Keratinocyte (primary cell): Measurements from ENCODE around the gene TFPT. TPM values are rescaled to one million over a fixed set of nuclear protein-coding genes. Genes with fewer than 3 reads are reported as not detected.

Experiments used
- DNase-seq: peaks from one replicate; pipeline ENCODE4 v3.0.0-alpha.2; 2011; ENCODE audit warnings: low read depth, missing footprints, low spot score
- FAIRE-seq: peaks from 2 replicates; lab custom pipeline; 2011; peaks lifted over from hg19 to GRCh38; lab: Jason Lieb, UNC
- H2AFZ ChIP-seq: 2 replicates; pipeline ENCODE4 v1.6.0; 2012; ENCODE audit warnings: low read length, control low read depth, inconsistent platforms; ENCODE audit not compliant: control insufficient read depth
- H3K27ac ChIP-seq: 2 replicates; pipeline ENCODE4 v1.5.1; 2011; ENCODE audit warnings: low read length; ENCODE audit not compliant: control insufficient read depth, insufficient read depth
- H3K27me3 ChIP-seq: 3 replicates; pipeline ENCODE4 v1.6.0; 2011; ENCODE audit warnings: low read length; ENCODE audit not compliant: control insufficient read depth, insufficient read depth; ENCODE audit errors: extremely low read depth
- H3K36me3 ChIP-seq, 2 experiments: 2 replicates in 1 of 2; 3 replicates in 1 of 2; pipeline ENCODE4 v1.5.1; 2011; ENCODE audit warnings: low read length in 2 of 2, mild to moderate bottlenecking in 1 of 2; ENCODE audit not compliant: control insufficient read depth in 2 of 2, insufficient read depth in 2 of 2; ENCODE audit errors: extremely low read depth in 1 of 2
- H3K4me1 ChIP-seq: 3 replicates; pipeline ENCODE4 v1.5.1; 2011; ENCODE audit warnings: low read length; ENCODE audit not compliant: control insufficient read depth, insufficient read depth; ENCODE audit errors: extremely low read depth
- H3K4me2 ChIP-seq: 3 replicates; pipeline ENCODE4 v1.6.0; 2011; ENCODE audit warnings: low read depth, low read length; ENCODE audit not compliant: control insufficient read depth, insufficient read depth; ENCODE audit errors: extremely low read depth
- H3K4me3 ChIP-seq, 3 experiments: fragments of 200-600 bp in 1 of 3; sonication (generic) in 1 of 3; 2 replicates in 2 of 3; 3 replicates in 1 of 3; pipeline ENCODE4 v1.5.1; 2011 to 2016; ENCODE audit warnings: low read length in 3 of 3, mild to moderate bottlenecking in 3 of 3, control low read depth in 2 of 3, inconsistent platforms in 1 of 3, low read depth in 1 of 3, mixed read lengths in 1 of 3, mixed run types in 1 of 3, moderate library complexity in 1 of 3; ENCODE audit not compliant: control insufficient read depth in 2 of 3, insufficient read depth in 2 of 3; ENCODE audit errors: extremely low read depth in 1 of 3
- H3K79me2 ChIP-seq: 2 replicates; pipeline ENCODE4 v1.6.0; 2012; ENCODE audit warnings: low read length; ENCODE audit not compliant: control insufficient read depth, insufficient read depth
- H3K9ac ChIP-seq: 3 replicates; pipeline ENCODE4 v1.6.0; 2011; ENCODE audit warnings: low read length; ENCODE audit not compliant: control insufficient read depth, insufficient read depth; ENCODE audit errors: extremely low read depth
- H3K9me1 ChIP-seq: 3 replicates; pipeline ENCODE4 v1.6.0; 2011; ENCODE audit warnings: low read length; ENCODE audit not compliant: control insufficient read depth, insufficient read depth; ENCODE audit errors: extremely low read depth
- H3K9me3 ChIP-seq: 2 replicates; pipeline ENCODE4 v1.5.1; 2012; ENCODE audit warnings: low read depth, low read length; ENCODE audit not compliant: control insufficient read depth
- H4K20me1 ChIP-seq: 3 replicates; pipeline ENCODE4 v1.6.0; 2011; ENCODE audit warnings: low read length; ENCODE audit not compliant: control insufficient read depth, insufficient read depth; ENCODE audit errors: extremely low read depth
- EZH2 ChIP-seq: IDR thresholded peaks from one replicate; pipeline ENCODE4 v1.6.1; 2012; ENCODE audit warnings: inconsistent platforms, mild to moderate bottlenecking, low read length, moderate library complexity
- dilution Hi-C: fragments of 300-500 bp; cut with MboI; formaldehyde crosslinking; loops from one replicate; pipeline ENCODE4 v1.7.0; 2020; ENCODE audit warnings: low sequenced_read_pairs; ENCODE audit not compliant: extremely low pct_ligation_motif_present
- polyA plus RNA-seq, 5 experiments: library from polyadenylated mRNA; depleted of rRNA in 3 of 5; stranded (reverse) in 3 of 5; stranded (forward) in 1 of 5; unstranded in 1 of 5; fragments of >200 nt; gene quantifications; 1 replicate in 1 of 5; 2 replicates in 3 of 5; 3 replicates in 1 of 5; pipeline versions ENCODE4 v1.2.1 to v1.2.3, GENCODE V29; 2011 to 2012; ENCODE audit warnings: missing spikeins in 2 of 5, low read depth in 1 of 5, low replicate concordance in 1 of 5
- TF ChIP-seq, protein P1 (sequence below), 3 experiments: IDR thresholded peaks in 1 of 3; conservative IDR thresholded peaks in 1 of 3; optimal IDR thresholded peaks in 1 of 3; 2 replicates in 2 of 3; 3 replicates in 1 of 3; pipeline versions ENCODE3 to v1.5.1; 2011; ENCODE audit warnings: low read length in 3 of 3, mild to moderate bottlenecking in 3 of 3, moderate library complexity in 2 of 3, control low read depth in 1 of 3, inconsistent platforms in 1 of 3; ENCODE audit not compliant: insufficient read depth in 2 of 3; ENCODE audit errors: extremely low read depth in 1 of 3

TFPT gene
- polyA plus RNA-seq, 1 donor (not counting 4 experiments of a cell fraction or from before 2014, with no cell fraction given), result 6.8 TPM

DNA sequence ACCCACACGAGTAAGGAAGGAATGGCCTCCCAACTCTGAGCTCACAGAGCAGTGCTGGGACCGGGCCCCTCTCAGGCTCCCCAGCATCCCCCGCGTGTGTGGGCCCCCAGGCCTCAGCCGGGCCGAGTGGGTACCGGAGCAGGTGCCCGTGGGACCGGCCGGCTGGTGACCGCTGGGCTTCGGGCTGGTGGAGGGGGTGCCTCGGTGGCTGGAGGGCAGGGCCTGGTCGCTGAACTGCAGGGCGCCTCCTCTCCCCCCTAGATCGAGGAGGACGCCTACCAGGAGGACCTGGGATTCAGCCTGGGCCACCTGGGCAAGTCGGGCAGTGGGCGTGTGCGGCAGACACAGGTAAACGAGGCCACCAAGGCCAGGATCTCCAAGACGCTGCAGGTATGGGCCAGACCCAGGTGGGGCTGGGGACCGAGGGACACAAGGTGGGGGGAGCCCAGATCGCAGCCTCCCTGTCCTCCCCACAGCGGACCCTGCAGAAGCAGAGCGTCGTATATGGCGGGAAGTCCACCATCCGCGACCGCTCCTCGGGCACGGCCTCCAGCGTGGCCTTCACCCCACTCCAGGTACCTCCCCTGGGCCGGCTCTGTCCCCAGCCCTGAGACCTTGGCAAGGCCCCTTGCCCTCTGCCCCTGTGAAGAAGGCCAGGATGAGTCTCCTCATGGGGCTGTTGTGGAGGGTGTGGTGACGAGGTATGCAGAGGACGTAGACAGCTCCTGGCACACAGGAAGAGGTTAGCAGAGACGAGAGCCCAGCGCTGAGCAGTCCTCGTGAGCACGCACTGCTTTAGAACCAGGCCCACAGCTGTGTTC lies 13.5 kb upstream of the TFPT start:
- FAIRE-seq, result no peak
- TF ChIP-seq, protein P1, sequence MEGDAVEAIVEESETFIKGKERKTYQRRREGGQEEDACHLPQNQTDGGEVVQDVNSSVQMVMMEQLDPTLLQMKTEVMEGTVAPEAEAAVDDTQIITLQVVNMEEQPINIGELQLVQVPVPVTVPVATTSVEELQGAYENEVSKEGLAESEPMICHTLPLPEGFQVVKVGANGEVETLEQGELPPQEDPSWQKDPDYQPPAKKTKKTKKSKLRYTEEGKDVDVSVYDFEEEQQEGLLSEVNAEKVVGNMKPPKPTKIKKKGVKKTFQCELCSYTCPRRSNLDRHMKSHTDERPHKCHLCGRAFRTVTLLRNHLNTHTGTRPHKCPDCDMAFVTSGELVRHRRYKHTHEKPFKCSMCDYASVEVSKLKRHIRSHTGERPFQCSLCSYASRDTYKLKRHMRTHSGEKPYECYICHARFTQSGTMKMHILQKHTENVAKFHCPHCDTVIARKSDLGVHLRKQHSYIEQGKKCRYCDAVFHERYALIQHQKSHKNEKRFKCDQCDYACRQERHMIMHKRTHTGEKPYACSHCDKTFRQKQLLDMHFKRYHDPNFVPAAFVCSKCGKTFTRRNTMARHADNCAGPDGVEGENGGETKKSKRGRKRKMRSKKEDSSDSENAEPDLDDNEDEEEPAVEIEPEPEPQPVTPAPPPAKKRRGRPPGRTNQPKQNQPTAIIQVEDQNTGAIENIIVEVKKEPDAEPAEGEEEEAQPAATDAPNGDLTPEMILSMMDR (optimal IDR thresholded peaks at IDR 0.05 in 1 of 3, IDR thresholded peaks at IDR 0.05 in 1 of 3, conservative IDR thresholded peaks at IDR 0.05 in 1 of 3; ENCODE audit: extremely low read depth in 1 of 3, insufficient read depth in 2 of 3, low read length in 3 of 3), result no peak
- TF ChIP-seq EZH2, result no peak
- H3K9ac ChIP-seq, result no peak overlapping the region

DNA sequence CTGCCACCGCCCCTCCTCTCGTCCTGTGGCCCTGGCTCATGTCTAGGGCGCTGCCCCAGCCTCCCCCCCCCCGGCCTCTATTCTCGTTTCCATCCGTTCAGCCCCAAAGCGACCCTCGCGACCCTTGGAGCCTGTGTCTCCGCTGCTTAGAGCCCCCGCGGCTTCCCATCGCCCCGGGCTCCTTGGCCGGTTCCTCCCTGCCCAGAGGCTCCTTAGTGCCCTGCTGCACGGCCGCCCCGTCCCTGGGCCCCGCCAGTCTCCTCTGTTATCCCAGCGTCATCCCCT lies 12.9 kb upstream of the TFPT start:
- H4K20me1 ChIP-seq, result no peaks in the 10 kb centered on the region
- H3K4me2 ChIP-seq, result no peak overlapping the region
- no peak overlapping the region for H3K27ac ChIP-seq
- DNase-seq, result no peak
- no peaks in the 10 kb centered on the region for H3K27me3 ChIP-seq
- H3K79me2 ChIP-seq, result no peaks in the 10 kb centered on the region
- H3K4me1 ChIP-seq, result no peaks in the 10 kb centered on the region
- no peak overlapping the region for H3K9ac ChIP-seq
- no peak overlapping the region for H2AFZ ChIP-seq
- no peaks in the 10 kb centered on the region for H3K9me1 ChIP-seq
- H3K4me3 ChIP-seq, result no peak overlapping the region
- FAIRE-seq, result no peak
- peaks cover 30 to 34% of the 10 kb centered on the region in 2 experiments for H3K36me3 ChIP-seq
- H3K9me3 ChIP-seq, result no peaks in the 10 kb centered on the region
- TF ChIP-seq, protein P1 (optimal IDR thresholded peaks at IDR 0.05 in 1 of 3, IDR thresholded peaks at IDR 0.05 in 1 of 3, conservative IDR thresholded peaks at IDR 0.05 in 1 of 3; ENCODE audit: extremely low read depth in 1 of 3, insufficient read depth in 2 of 3, low read length in 3 of 3), result no peak
- no peak for TF ChIP-seq EZH2
- dilution Hi-C loops, result no loop called here

More for the DNA sequence above, 13.5 kb upstream of the TFPT start:
- no peak overlapping the region for H2AFZ ChIP-seq
- no peak overlapping the region for H3K27ac ChIP-seq
- H3K36me3 ChIP-seq, result peaks cover 28 to 30% of the 10 kb centered on the region in 2 experiments
- H3K4me1 ChIP-seq, result no peaks in the 10 kb centered on the region
- H3K9me3 ChIP-seq, result no peaks in the 10 kb centered on the region
- no peaks in the 10 kb centered on the region for H3K27me3 ChIP-seq
- DNase-seq, result no peak
- no peaks in the 10 kb centered on the region for H3K79me2 ChIP-seq
- dilution Hi-C loops, result no loop called here
- no peaks in the 10 kb centered on the region for H4K20me1 ChIP-seq
- H3K4me3 ChIP-seq, result no peak overlapping the region
- no peak overlapping the region for H3K4me2 ChIP-seq
- no peaks in the 10 kb centered on the region for H3K9me1 ChIP-seq
